Prostate gland (tissue), 2 donors: Measurements from ENCODE around the gene BBOX1. TPM values are rescaled to one million over a fixed set of nuclear protein-coding genes. Genes with fewer than 3 reads are reported as not detected.

Experiments used
- DNase-seq: peaks from one replicate; pipeline ENCODE4 v3.0.0-alpha.2; 2019; ENCODE audit warnings: low spot score
- H3K27ac ChIP-seq, 2 donors: fragments of 200-600 bp; sonication (generic); 2 replicates each; pipeline ENCODE4 v1.5.1; 2017 to 2019
- H3K27me3 ChIP-seq: fragments of 200-600 bp; sonication (generic); replicated peaks from 2 replicates; pipeline ENCODE4 v1.5.1; 2019; ENCODE audit not compliant: insufficient read depth
- H3K36me3 ChIP-seq, 2 donors: fragments of 200-600 bp; sonication (generic); 1 replicate in 1 of 2; 2 replicates in 1 of 2; pipeline versions ENCODE4 v1.5.1 to v1.8.1; 2017 to 2019
- H3K4me1 ChIP-seq: fragments of 200-600 bp; sonication (generic); replicated peaks from 2 replicates; pipeline ENCODE4 v1.5.1; 2019
- H3K4me3 ChIP-seq, 2 donors: fragments of 200-600 bp; sonication (generic); 2 replicates each; pipeline ENCODE4 v1.5.1; 2017 to 2019
- H3K9me3 ChIP-seq: fragments of 200-600 bp; sonication (generic); 2 replicates; pipeline ENCODE4 v1.5.1; 2017
- CTCF ChIP-seq, 4 experiments: fragments of 200-600 bp in 2 of 4; fragments of 450-650 bp in 2 of 4; sonication (generic) in 2 of 4; IDR thresholded peaks; 1 replicate in 3 of 4; 2 replicates in 1 of 4; pipeline ENCODE4 v1.5.1; 2016 to 2019; ENCODE audit warnings: antibody characterized with exemption in 4 of 4, mild to moderate bottlenecking in 2 of 4, moderate library complexity in 2 of 4
- POLR2A ChIP-seq: fragments of 450-650 bp; IDR thresholded peaks from one replicate; pipeline ENCODE4 v1.6.1; 2016; ENCODE audit warnings: antibody characterized with exemption, mild to moderate bottlenecking
- POLR2AphosphoS5 ChIP-seq: sonication (generic); formaldehyde crosslinking; IDR thresholded peaks from one replicate; pipeline ENCODE4 v1.6.1; 2017; ENCODE audit warnings: antibody characterized with exemption
- WGBS: methylation state at CpG from one replicate; pipeline ENCODE4 v1.1.5; 2018; 5-methylcytosine and 5-hydroxymethylcytosine counted together
- intact Hi-C: fragments of 100-400 bp; cut with DNase I; formaldehyde crosslinking; loops from one replicate; pipeline ENCODE4 v1.14.2; 2022
- total RNA-seq, 2 donors: library from RNA; depleted of rRNA; stranded (reverse); fragments of >200 nt; gene quantifications; one replicate each; pipeline ENCODE4 v1.1.0, GENCODE V29; 2016

BBOX1 gene
- total RNA-seq, 2 donors from 2014 or later = 1.0 TPM; not detected in 1

DNA sequence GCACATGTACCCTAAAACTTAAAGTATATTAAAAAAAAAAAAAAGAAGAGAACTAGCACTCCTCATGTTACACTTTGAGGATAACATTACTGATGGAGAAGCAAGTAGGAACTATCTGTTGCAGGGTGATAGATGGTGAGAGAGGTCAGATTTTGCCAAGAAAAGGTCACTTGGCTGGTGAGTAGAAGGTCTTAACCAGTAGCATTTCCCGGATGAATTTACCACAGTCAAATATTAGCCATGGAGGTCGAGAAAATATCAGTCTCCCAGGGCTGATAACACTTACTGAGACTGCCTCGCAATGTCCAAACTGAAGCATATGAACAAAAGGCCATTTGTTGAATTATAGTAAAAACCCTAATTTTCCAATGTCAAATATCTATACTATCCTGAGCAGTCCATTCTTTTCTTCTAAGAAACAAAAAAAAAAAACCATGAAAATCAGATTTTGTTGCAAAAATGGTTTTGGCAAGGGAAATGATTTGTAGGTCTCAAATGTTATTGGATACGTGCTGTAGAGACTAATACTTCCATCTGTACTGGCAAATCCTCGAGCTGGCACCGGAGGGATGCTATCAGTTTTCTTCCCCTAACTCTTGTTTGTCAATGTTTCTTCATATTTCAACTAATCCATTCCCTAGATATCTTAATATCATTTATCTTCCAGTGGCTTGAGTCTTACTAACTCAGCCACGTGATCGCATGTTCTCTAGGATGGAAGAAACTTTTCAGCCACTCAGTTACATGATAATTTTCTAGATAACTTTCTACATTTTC, 14.5 kb upstream of the BBOX1 start:
- no peak overlapping the region for H3K27ac ChIP-seq
- no peaks in the 10 kb centered on the region for H3K27me3 ChIP-seq
- H3K9me3 ChIP-seq = no peaks in the 10 kb centered on the region
- no peaks in the 10 kb centered on the region for H3K36me3 ChIP-seq
- TF ChIP-seq POLR2AphosphoS5 (no peak), POLR2A (no peak), CTCF (IDR thresholded peaks at IDR 0.05) (no peak)
- DNase-seq = no peak
- no peak overlapping the region for H3K4me3 ChIP-seq
- WGBS = 93% methylated on average over 8 of the region's 8 CpGs
- no peaks in the 10 kb centered on the region for H3K4me1 ChIP-seq
- intact Hi-C loops = no loop called here

- Histone ChIP-seq H3K36me3 (no peaks in the 10 kb centered on the region), H3K4me1 (no peaks in the 10 kb centered on the region), H3K9me3 (no peaks in the 10 kb centered on the region), H3K27ac (no peak overlapping the region), H3K4me3 (no peak overlapping the region), H3K27me3 (no peaks in the 10 kb centered on the region)
- DNase-seq = no peak
- WGBS = 39% methylated on average over 1 of the region's 1 CpG
- intact Hi-C loops = no loop called here
- TF ChIP-seq CTCF (IDR thresholded peaks at IDR 0.05) (no peak), POLR2A (no peak), POLR2AphosphoS5 (no peak)
Observed at GRCh38 chr11:27028561-27028965, 12.1 kb upstream of the BBOX1 start.

DNA sequence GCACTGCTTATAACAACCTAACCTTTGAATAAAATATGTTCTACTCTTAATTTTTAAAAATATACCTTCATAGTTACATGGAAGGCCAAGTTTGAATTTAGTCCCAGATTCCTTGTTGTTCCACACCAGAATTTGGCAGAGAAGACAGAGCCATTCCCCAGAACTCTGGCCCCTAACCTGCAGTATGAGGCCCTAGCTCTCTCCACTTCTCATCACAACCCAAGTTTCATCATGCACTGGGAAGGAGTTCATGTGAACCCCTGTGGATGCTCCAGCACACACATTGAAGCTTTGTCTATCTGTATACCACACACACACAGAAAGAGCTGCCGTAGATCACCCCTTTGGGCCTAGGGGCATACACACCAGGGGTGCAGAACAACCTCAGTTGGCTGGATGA, 10.6 kb upstream of the BBOX1 start:
- Histone ChIP-seq H3K27ac (no peak overlapping the region), H3K4me3 (no peak overlapping the region), H3K36me3 (no peaks in the 10 kb centered on the region), H3K9me3 (no peaks in the 10 kb centered on the region), H3K27me3 (no peaks in the 10 kb centered on the region), H3K4me1 (no peaks in the 10 kb centered on the region)
- intact Hi-C loops = no loop called here
- DNase-seq = no peak
- 94% methylated on average over 1 of the region's 1 CpG for whole genome bisulfite sequencing
- TF ChIP-seq POLR2AphosphoS5 (no peak), CTCF (IDR thresholded peaks at IDR 0.05) (no peak), POLR2A (no peak)

- TF ChIP-seq CTCF (IDR thresholded peaks at IDR 0.05) = no peak
- no peak for TF ChIP-seq POLR2AphosphoS5
- no peak for TF ChIP-seq POLR2A
- H3K27ac ChIP-seq = no peak overlapping the region
- H3K4me3 ChIP-seq = no peak overlapping the region
- DNase-seq = no peak
- no peaks in the 10 kb centered on the region for H3K27me3 ChIP-seq
- intact Hi-C loops = no loop called here
- H3K36me3 ChIP-seq = no peaks in the 10 kb centered on the region
- no peaks in the 10 kb centered on the region for H3K4me1 ChIP-seq
- 94% methylated on average over 5 of the region's 5 CpGs for WGBS
- H3K9me3 ChIP-seq = no peaks in the 10 kb centered on the region
Observed at GRCh38 chr11:27031754-27032153, 8.9 kb upstream of the BBOX1 start.

GRCh38 chr11:27039873-27040272, 742 bp upstream of the BBOX1 start:
- DNase-seq = no peak
- Histone ChIP-seq H3K9me3 (no peaks in the 10 kb centered on the region), H3K4me1 (no peaks in the 10 kb centered on the region), H3K4me3 (no peak overlapping the region), H3K36me3 (no peaks in the 10 kb centered on the region), H3K27ac (no peak overlapping the region), H3K27me3 (no peaks in the 10 kb centered on the region)
- TF ChIP-seq POLR2A = no peak
- no peak for TF ChIP-seq POLR2AphosphoS5
- TF ChIP-seq CTCF (IDR thresholded peaks at IDR 0.05) = no peak
- intact Hi-C loops = no loop called here
- 35% methylated on average over 3 of the region's 3 CpGs for WGBS
